BE2C (cell line): ENCODE measurements around the gene OR2M5. TPM values are rescaled to one million over a fixed set of nuclear protein-coding genes. Genes with fewer than 3 reads are reported as not detected.

Experiments
- DNase-seq: peaks from one replicate; pipeline ENCODE4 v3.0.0-alpha.2; 2020
- H3K27me3 ChIP-seq: fragments of 250-450 bp; sonication (Bioruptor Pico); 2 replicates; pipeline ENCODE4 v1.5.1; 2020; ENCODE audit warnings: mild to moderate bottlenecking
- H3K36me3 ChIP-seq: fragments of 250-450 bp; sonication (Bioruptor Pico); 2 replicates; pipeline ENCODE4 v1.5.1; 2020; ENCODE audit warnings: mild to moderate bottlenecking
- H3K4me1 ChIP-seq: fragments of 250-450 bp; sonication (Bioruptor Pico); 2 replicates; pipeline ENCODE4 v1.5.1; 2020
- H3K4me3 ChIP-seq: 2 replicates; pipeline ENCODE4 v1.5.1; 2011; ENCODE audit warnings: low read depth, low read length
- H3K9me3 ChIP-seq: fragments of 250-450 bp; sonication (Bioruptor Pico); 2 replicates; pipeline ENCODE4 v1.5.1; 2020
- CTCF ChIP-seq: IDR thresholded peaks from 2 replicates; pipeline ENCODE4 v1.5.1; 2012; ENCODE audit warnings: mild to moderate bottlenecking, low read depth, low read length
- polyA plus RNA-seq: library from polyadenylated mRNA; unstranded; fragments of >200 nt; gene quantifications from one replicate; pipeline ENCODE4 v1.2.1, GENCODE V29; 2012; ENCODE audit warnings: low read depth, missing spikeins; ENCODE audit not compliant: insufficient read length, insufficient read depth

Gene OR2M5, protein sequence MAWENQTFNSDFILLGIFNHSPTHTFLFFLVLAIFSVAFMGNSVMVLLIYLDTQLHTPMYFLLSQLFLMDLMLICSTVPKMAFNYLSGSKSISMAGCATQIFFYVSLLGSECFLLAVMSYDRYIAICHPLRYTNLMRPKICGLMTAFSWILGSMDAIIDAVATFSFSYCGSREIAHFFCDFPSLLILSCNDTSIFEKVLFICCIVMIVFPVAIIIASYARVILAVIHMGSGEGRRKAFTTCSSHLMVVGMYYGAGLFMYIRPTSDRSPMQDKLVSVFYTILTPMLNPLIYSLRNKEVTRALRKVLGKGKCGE
- polyA plus RNA-seq = not detected

DNA sequence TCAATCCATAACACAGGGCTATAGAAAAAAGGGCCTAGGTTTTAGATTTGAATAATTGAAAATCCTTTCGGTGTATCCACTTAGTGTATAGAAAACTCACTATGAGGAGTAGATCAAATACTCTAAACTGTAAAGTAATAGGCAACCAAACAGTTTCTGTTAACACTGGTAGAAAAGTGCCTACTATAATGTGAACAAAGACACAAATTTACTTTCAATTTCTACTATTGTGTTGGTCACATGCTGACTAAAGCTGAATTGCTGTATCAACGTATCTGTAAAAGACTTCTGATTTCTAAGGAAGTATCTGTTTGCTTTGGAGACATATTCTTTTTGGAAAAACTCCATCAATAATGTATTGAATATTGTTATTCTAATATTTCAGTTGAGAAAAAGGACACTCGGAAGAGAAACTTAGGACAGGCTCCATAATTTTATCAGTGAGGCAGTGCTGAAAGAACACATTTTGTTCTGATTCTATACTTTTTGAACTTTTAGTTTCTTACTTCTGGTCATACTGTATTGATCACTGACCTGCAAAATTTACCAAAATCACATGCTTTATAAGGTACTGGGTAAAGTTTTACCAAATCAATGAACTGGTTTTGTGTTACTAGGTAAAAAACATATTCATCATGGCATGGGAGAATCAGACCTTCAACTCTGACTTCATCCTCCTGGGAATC lies at the start of gene OR2M5:
Gene OR2M5 (plus strand): TSS at position 636 of the 686 bp plus-strand sequence. CDS start 0 bp downstream, at position 636.
- DNase-seq = no peak
- Histone ChIP-seq H3K27me3 (no peaks in the 10 kb centered on the region), H3K4me3 (no peak within 1 kb of the TSS), H3K36me3 (no peaks in the 10 kb centered on the region), H3K9me3 (no peaks in the 10 kb centered on the region), H3K4me1 (no peaks in the 10 kb centered on the region)
- no peak for TF ChIP-seq CTCF

- Histone ChIP-seq H3K9me3 (no peaks in the 10 kb centered on the region), H3K4me1 (no peaks in the 10 kb centered on the region; the same call in 1 of the 2 replicates), H3K36me3 (no peaks in the 10 kb centered on the region), H3K4me3 (no peak overlapping the region), H3K27me3 (no peaks in the 10 kb centered on the region)
- no peak for DNase-seq
- TF ChIP-seq CTCF = no peak
Measured at GRCh38 chr1:248098529-248098928, 46.4 kb upstream of the OR2M5 start.

DNA sequence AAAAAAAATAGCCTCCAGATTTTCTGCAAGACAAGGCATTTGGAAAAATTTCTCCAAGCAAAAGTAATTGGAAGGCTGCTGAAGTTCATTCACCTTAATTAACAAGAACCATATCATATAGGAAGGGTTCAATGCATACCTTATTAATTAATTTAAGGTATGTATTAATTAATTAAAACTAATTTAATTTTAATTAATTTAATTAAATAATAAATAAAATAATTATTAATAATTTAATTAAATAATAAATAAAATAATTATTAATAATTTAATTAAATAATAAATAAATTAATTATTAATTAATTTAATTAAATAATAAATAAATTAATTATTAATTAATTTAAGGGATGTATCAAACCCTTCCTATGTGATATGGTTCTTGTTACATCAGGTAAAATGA lies 42.1 kb upstream of the OR2M5 start:
- Histone ChIP-seq H3K4me1 (no peaks in the 10 kb centered on the region; the same call in 1 of the 2 replicates), H3K27me3 (no peaks in the 10 kb centered on the region), H3K4me3 (no peak overlapping the region), H3K9me3 (no peaks in the 10 kb centered on the region), H3K36me3 (no peaks in the 10 kb centered on the region)
- DNase-seq = no peak
- TF ChIP-seq CTCF = no peak

DNA sequence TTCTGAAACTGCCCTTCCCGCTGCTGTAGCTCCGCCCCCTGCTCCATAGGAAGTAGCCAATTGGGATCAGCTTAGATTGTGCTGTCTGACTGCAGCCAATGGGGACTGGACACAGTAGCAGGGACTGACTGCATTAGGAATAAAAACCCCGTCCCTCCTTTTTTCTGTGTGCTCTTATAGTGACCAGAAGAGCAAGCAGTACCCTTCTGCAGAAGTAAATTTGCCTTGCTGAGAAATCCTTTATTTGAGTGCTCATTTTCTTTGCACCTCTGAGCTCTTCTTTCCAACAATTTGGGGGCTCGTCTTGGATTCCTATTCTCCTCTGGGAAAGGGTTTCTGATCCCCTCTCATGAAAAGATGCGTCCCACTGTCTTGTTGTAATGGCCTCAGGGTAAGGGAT lies 33.8 kb upstream of the OR2M5 start:
- no peak for DNase-seq
- Histone ChIP-seq H3K4me1 (no peaks in the 10 kb centered on the region), H3K27me3 (no peaks in the 10 kb centered on the region), H3K9me3 (no peaks in the 10 kb centered on the region), H3K36me3 (no peaks in the 10 kb centered on the region), H3K4me3 (no peak overlapping the region)
- no peak for TF ChIP-seq CTCF

- Histone ChIP-seq H3K4me3 (no peak overlapping the region), H3K9me3 (no peaks in the 10 kb centered on the region), H3K27me3 (no peaks in the 10 kb centered on the region), H3K4me1 (no peaks in the 10 kb centered on the region), H3K36me3 (no peaks in the 10 kb centered on the region)
- no peak for TF ChIP-seq CTCF
- no peak for DNase-seq
Measured at GRCh38 chr1:248114890-248115289, 30.1 kb upstream of the OR2M5 start.

- H3K36me3 ChIP-seq = no peaks in the 10 kb centered on the region
- no peak for DNase-seq
- no peak for TF ChIP-seq CTCF
- H3K4me1 ChIP-seq = no peaks in the 10 kb centered on the region
- H3K4me3 ChIP-seq = no peak overlapping the region
- no peaks in the 10 kb centered on the region for H3K27me3 ChIP-seq
- H3K9me3 ChIP-seq = no peaks in the 10 kb centered on the region; the same call in 1 of the 2 replicates
Measured at GRCh38 chr1:248127653-248128052, 17.3 kb upstream of the OR2M5 start.
